Measurements from ENCODE around the gene ZFAND5. TPM values are rescaled to one million over a fixed set of nuclear protein-coding genes. Genes with fewer than 3 reads are reported as not detected.

Gene ZFAND5
- total RNA-seq, 1 donor from 2014 or later: 162 TPM

- TF ChIP-seq, protein P1, sequence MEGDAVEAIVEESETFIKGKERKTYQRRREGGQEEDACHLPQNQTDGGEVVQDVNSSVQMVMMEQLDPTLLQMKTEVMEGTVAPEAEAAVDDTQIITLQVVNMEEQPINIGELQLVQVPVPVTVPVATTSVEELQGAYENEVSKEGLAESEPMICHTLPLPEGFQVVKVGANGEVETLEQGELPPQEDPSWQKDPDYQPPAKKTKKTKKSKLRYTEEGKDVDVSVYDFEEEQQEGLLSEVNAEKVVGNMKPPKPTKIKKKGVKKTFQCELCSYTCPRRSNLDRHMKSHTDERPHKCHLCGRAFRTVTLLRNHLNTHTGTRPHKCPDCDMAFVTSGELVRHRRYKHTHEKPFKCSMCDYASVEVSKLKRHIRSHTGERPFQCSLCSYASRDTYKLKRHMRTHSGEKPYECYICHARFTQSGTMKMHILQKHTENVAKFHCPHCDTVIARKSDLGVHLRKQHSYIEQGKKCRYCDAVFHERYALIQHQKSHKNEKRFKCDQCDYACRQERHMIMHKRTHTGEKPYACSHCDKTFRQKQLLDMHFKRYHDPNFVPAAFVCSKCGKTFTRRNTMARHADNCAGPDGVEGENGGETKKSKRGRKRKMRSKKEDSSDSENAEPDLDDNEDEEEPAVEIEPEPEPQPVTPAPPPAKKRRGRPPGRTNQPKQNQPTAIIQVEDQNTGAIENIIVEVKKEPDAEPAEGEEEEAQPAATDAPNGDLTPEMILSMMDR (IDR thresholded peaks at IDR 0.05; ENCODE audit: insufficient read depth, low read length, poor library complexity, severe bottlenecking): no peak
- no peaks in the 10 kb centered on the region for H3K27me3 ChIP-seq (ENCODE audit: control insufficient read depth, insufficient read depth, low read length)
- peak overlapping the region; percentile 98 for H3K4me3 ChIP-seq (ENCODE audit: low read depth, low read length)
- no peak for DNase-seq (ENCODE audit: low read depth)
- no peaks in the 10 kb centered on the region for H3K36me3 ChIP-seq (ENCODE audit: control insufficient read depth, insufficient read depth, low read length)
Observed at GRCh38 chr9:72362118-72362531, 2.9 kb downstream of the ZFAND5 start.

GRCh38 chr9:72361217-72361616, 3.8 kb downstream of the ZFAND5 start:
- TF ChIP-seq, protein P1 (IDR thresholded peaks at IDR 0.05; ENCODE audit: insufficient read depth, low read length, poor library complexity, severe bottlenecking): no peak
- H3K4me3 ChIP-seq (ENCODE audit: low read depth, low read length): peak overlapping the region; percentile 15
- H3K36me3 ChIP-seq (ENCODE audit: control insufficient read depth, insufficient read depth, low read length): no peaks in the 10 kb centered on the region
- no peaks in the 10 kb centered on the region for H3K27me3 ChIP-seq (ENCODE audit: control insufficient read depth, insufficient read depth, low read length)
- no peak for DNase-seq (ENCODE audit: low read depth)

- no peak for DNase-seq (ENCODE audit: low read depth)
- Histone ChIP-seq H3K4me3 (ENCODE audit: low read depth, low read length) (no peak overlapping the region), H3K27me3 (ENCODE audit: control insufficient read depth, insufficient read depth, low read length) (no peaks in the 10 kb centered on the region), H3K36me3 (ENCODE audit: control insufficient read depth, insufficient read depth, low read length) (no peaks in the 10 kb centered on the region)
- TF ChIP-seq, protein P1 (IDR thresholded peaks at IDR 0.05; ENCODE audit: insufficient read depth, low read length, poor library complexity, severe bottlenecking): no peak
Observed at GRCh38 chr9:72360324-72360723, 4.7 kb downstream of the ZFAND5 start.

- DNase-seq (ENCODE audit: low read depth): no peak
- Histone ChIP-seq H3K36me3 (ENCODE audit: control insufficient read depth, insufficient read depth, low read length) (peaks cover 4% of the 10 kb centered on the region), H3K4me3 (ENCODE audit: low read depth, low read length) (no peak overlapping the region), H3K27me3 (ENCODE audit: control insufficient read depth, insufficient read depth, low read length) (no peaks in the 10 kb centered on the region)
- TF ChIP-seq, protein P1 (IDR thresholded peaks at IDR 0.05; ENCODE audit: insufficient read depth, low read length, poor library complexity, severe bottlenecking): no peak
Observed at GRCh38 chr9:72356041-72356582, 8.9 kb downstream of the ZFAND5 start.

GRCh38 chr9:72355153-72355552, 9.9 kb downstream of the ZFAND5 start:
- H3K36me3 ChIP-seq (ENCODE audit: control insufficient read depth, insufficient read depth, low read length): peaks cover 4% of the 10 kb centered on the region
- H3K4me3 ChIP-seq (ENCODE audit: low read depth, low read length): no peak overlapping the region
- TF ChIP-seq, protein P1 (IDR thresholded peaks at IDR 0.05; ENCODE audit: insufficient read depth, low read length, poor library complexity, severe bottlenecking): no peak
- no peak for DNase-seq (ENCODE audit: low read depth)
- no peaks in the 10 kb centered on the region for H3K27me3 ChIP-seq (ENCODE audit: control insufficient read depth, insufficient read depth, low read length)

DNA sequence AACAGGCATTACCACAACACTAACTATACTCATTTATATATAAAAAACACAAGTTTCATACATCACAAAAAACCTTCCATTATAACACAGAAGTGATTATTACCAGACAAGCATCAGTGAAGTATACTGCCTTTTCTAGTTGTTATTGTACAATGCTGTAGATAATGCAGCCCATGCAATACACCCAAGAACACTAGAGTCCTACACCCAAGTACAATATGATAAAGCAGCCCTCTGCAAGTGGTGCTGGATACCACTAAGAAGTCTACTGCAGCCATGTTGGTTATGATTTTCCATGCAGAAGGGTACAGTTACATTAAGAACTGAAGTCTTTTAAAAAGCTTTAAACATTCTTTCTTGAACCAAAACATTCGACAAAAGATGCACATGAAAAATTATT, 10.3 kb downstream of the ZFAND5 start:
- TF ChIP-seq, protein P1 (IDR thresholded peaks at IDR 0.05; ENCODE audit: insufficient read depth, low read length, poor library complexity, severe bottlenecking): no peak
- no peaks in the 10 kb centered on the region for H3K27me3 ChIP-seq (ENCODE audit: control insufficient read depth, insufficient read depth, low read length)
- peaks cover 4% of the 10 kb centered on the region for H3K36me3 ChIP-seq (ENCODE audit: control insufficient read depth, insufficient read depth, low read length)
- no peak overlapping the region for H3K4me3 ChIP-seq (ENCODE audit: low read depth, low read length)
- DNase-seq (ENCODE audit: low read depth): no peak

Data from kidney epithelial cell (primary cell).